ENCODE measurements around the gene LCN2.

DNA sequence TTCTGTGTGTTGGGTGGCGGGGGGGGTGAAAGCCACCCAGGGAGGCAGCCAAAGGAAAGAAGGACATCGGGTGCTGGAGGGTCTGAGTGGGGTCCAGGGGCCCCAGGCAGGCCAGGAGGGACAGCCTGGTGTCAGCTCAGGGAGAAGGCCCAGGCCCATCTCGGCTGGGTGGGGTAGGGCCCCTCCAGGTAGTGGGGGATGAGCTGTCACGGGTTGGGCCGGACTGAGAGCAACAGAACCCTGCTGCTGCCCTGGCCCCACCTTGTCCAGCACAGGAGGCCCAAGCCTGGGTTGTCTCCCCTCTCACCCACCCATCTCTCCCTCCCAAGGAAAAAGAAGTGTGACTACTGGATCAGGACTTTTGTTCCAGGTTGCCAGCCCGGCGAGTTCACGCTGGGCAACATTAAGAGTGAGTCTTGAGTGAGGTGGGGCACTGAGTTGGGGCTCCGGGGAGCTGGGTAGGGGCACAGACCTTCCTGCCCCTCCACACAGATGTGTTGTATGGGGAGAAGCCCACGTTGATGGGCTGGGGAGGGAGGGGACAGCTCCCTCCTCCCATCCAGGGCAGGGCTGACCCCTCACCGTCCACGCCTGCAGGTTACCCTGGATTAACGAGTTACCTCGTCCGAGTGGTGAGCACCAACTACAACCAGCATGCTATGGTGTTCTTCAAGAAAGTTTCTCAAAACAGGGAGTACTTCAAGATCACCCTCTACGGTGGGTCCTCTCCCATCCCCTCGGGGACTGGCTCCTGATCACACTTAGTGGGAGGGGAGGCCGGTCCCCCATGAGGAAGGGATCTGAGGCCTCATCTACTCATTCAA is 2.3 kb downstream of the LCN2 start:
- TF ChIP-seq, protein P1, sequence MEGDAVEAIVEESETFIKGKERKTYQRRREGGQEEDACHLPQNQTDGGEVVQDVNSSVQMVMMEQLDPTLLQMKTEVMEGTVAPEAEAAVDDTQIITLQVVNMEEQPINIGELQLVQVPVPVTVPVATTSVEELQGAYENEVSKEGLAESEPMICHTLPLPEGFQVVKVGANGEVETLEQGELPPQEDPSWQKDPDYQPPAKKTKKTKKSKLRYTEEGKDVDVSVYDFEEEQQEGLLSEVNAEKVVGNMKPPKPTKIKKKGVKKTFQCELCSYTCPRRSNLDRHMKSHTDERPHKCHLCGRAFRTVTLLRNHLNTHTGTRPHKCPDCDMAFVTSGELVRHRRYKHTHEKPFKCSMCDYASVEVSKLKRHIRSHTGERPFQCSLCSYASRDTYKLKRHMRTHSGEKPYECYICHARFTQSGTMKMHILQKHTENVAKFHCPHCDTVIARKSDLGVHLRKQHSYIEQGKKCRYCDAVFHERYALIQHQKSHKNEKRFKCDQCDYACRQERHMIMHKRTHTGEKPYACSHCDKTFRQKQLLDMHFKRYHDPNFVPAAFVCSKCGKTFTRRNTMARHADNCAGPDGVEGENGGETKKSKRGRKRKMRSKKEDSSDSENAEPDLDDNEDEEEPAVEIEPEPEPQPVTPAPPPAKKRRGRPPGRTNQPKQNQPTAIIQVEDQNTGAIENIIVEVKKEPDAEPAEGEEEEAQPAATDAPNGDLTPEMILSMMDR (IDR thresholded peaks at IDR 0.05), result no peak
- TF ChIP-seq EZH2 (IDR thresholded peaks at IDR 0.05), result no peak
- no peak for TF ChIP-seq EZH2phosphoT487 (IDR thresholded peaks at IDR 0.05)

Measured in neural progenitor cell (in vitro differentiated cells).